ENCODE data around the gene C2CD2.

- TF ChIP-seq CTCF (IDR thresholded peaks at IDR 0.05; ENCODE audit: low read length) (no peak), EZH2 (IDR thresholded peaks at IDR 0.05; ENCODE audit: borderline replicate concordance, low read length) (no peak)
Measured at GRCh38 chr21:41902946-41903345, 50.9 kb downstream of the C2CD2 start.
